MM.1S (cell line): Measurements from ENCODE around the gene SEPTIN5.

Experiments used
- EZH2 ChIP-seq: fragments of 300-600 bp; sonication (generic); optimal IDR thresholded peaks from 2 replicates; pipeline ENCODE3; 2017; ENCODE audit warnings: low read depth, mild to moderate bottlenecking, antibody characterized with exemption, low read length, mixed read lengths
- TF ChIP-seq, protein P1 (sequence below): fragments of 300-600 bp; sonication (generic); IDR thresholded peaks from 2 replicates; pipeline ENCODE4 v1.5.1; 2016; ENCODE audit warnings: antibody characterized with exemption, low read length, mixed read lengths

- TF ChIP-seq EZH2 = no peak
- TF ChIP-seq, protein P1, sequence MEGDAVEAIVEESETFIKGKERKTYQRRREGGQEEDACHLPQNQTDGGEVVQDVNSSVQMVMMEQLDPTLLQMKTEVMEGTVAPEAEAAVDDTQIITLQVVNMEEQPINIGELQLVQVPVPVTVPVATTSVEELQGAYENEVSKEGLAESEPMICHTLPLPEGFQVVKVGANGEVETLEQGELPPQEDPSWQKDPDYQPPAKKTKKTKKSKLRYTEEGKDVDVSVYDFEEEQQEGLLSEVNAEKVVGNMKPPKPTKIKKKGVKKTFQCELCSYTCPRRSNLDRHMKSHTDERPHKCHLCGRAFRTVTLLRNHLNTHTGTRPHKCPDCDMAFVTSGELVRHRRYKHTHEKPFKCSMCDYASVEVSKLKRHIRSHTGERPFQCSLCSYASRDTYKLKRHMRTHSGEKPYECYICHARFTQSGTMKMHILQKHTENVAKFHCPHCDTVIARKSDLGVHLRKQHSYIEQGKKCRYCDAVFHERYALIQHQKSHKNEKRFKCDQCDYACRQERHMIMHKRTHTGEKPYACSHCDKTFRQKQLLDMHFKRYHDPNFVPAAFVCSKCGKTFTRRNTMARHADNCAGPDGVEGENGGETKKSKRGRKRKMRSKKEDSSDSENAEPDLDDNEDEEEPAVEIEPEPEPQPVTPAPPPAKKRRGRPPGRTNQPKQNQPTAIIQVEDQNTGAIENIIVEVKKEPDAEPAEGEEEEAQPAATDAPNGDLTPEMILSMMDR = no peak
Observed at GRCh38 chr22:19678949-19679521, 35.3 kb upstream of the SEPTIN5 start.
